ENCODE results near the gene NLRC5. TPM values are rescaled to one million over a fixed set of nuclear protein-coding genes. Genes with fewer than 3 reads are reported as not detected.

Gene NLRC5
- total RNA-seq, 1 donor from 2014 or later, result 47.5 TPM

GRCh38 chr16:57127836-57128235, 138.5 kb downstream of the NLRC5 start:
- Histone ChIP-seq H3K4me1 (peaks cover 16% of the 10 kb centered on the region), H3K9me3 (no peaks in the 10 kb centered on the region), H3K36me3 (peaks cover 29% of the 10 kb centered on the region), H3K4me3 (no peak overlapping the region), H3K27ac (no peak overlapping the region), H3K27me3 (ENCODE audit: low read depth) (no peaks in the 10 kb centered on the region)
- DNase-seq (no peak), ATAC-seq (no peak)
- TF ChIP-seq CTCF (IDR thresholded peaks at IDR 0.05), result no peak
- intact Hi-C loops (cut with DNase I), result no loop called here

- peaks cover 9% of the 10 kb centered on the region for H3K4me1 ChIP-seq
- H3K27me3 ChIP-seq (ENCODE audit: low read depth), result no peaks in the 10 kb centered on the region
- intact Hi-C loops (cut with DNase I), result no loop called here
- TF ChIP-seq CTCF (IDR thresholded peaks at IDR 0.05), result no peak
- H3K4me3 ChIP-seq, result no peak overlapping the region
- peaks cover 29% of the 10 kb centered on the region for H3K36me3 ChIP-seq
- peak in 1 of 2 donors; percentile 17 for ATAC-seq
- H3K9me3 ChIP-seq, result no peaks in the 10 kb centered on the region
- no peak overlapping the region for H3K27ac ChIP-seq
- no peak for DNase-seq
Observed at GRCh38 chr16:57128771-57129389, 139.5 kb downstream of the NLRC5 start.

GRCh38 chr16:57130950-57131321, 141.6 kb downstream of the NLRC5 start:
- no peak overlapping the region for H3K27ac ChIP-seq
- intact Hi-C loops (cut with DNase I), result no loop called here
- H3K27me3 ChIP-seq (ENCODE audit: low read depth), result no peaks in the 10 kb centered on the region

GRCh38 chr16:57131351-57131970, 142.1 kb downstream of the NLRC5 start:
- no peak for ATAC-seq
- peaks cover 15% of the 10 kb centered on the region for H3K4me1 ChIP-seq
- H3K4me3 ChIP-seq, result no peak overlapping the region
- TF ChIP-seq CTCF (IDR thresholded peaks at IDR 0.05), result no peak
- peaks cover 24% of the 10 kb centered on the region for H3K36me3 ChIP-seq
- no peaks in the 10 kb centered on the region for H3K9me3 ChIP-seq
- no peak for DNase-seq
- intact Hi-C loops (cut with DNase I), result no loop called here
- H3K27me3 ChIP-seq (ENCODE audit: low read depth), result no peaks in the 10 kb centered on the region
- no peak overlapping the region for H3K27ac ChIP-seq

More at GRCh38 chr16:57130950-57131321, 141.6 kb downstream of the NLRC5 start:
- no peak for ATAC-seq
- Histone ChIP-seq H3K4me1 (peaks cover 15% of the 10 kb centered on the region), H3K9me3 (no peaks in the 10 kb centered on the region), H3K4me3 (no peak overlapping the region), H3K36me3 (peaks cover 26% of the 10 kb centered on the region)
- no peak for TF ChIP-seq CTCF (IDR thresholded peaks at IDR 0.05)
- no peak for DNase-seq

GRCh38 chr16:57132470-57132869, 143.1 kb downstream of the NLRC5 start:
- H3K27ac ChIP-seq, result no peak overlapping the region
- no peak overlapping the region for H3K4me3 ChIP-seq
- no peaks in the 10 kb centered on the region for H3K27me3 ChIP-seq (ENCODE audit: low read depth)
- ATAC-seq, result peak in 1 of 2 donors; percentile 51
- intact Hi-C loops (cut with DNase I), result no loop called here
- DNase-seq, result no peak
- peaks cover 15% of the 10 kb centered on the region for H3K4me1 ChIP-seq
- no peaks in the 10 kb centered on the region for H3K9me3 ChIP-seq
- H3K36me3 ChIP-seq, result peaks cover 23% of the 10 kb centered on the region
- TF ChIP-seq CTCF (IDR thresholded peaks at IDR 0.05), result no peak

All from lower lobe of right lung (tissue), 2 donors.